Measurements from ENCODE around the gene ST8SIA2.
"Not testable (repeated sequence)": the region's sequence is repeated elsewhere in the genome, so short reads cannot be mapped to it uniquely, and the experiment has no call there.

ST8SIA2 gene

DNA sequence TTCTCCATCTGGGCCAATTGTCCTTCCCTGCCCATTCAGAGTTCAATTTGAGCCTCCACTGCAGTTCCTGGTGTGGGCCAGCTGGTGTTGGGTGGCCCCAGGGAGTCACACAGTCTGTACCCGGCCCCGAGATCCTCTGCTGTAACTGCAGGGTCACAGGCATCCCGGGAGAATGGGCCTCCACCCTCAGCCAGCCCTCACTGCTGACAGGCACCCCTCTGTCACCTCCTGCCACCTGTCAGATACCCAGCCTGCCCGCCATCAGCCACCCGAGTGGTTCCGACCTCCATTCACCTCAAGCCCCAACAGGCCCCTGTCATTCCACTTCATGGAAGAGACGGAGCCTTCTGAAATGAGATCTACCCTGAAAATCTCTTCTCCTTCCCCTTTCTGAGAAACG is 73.2 kb downstream of the ST8SIA2 start:
- TF ChIP-seq, protein P1, sequence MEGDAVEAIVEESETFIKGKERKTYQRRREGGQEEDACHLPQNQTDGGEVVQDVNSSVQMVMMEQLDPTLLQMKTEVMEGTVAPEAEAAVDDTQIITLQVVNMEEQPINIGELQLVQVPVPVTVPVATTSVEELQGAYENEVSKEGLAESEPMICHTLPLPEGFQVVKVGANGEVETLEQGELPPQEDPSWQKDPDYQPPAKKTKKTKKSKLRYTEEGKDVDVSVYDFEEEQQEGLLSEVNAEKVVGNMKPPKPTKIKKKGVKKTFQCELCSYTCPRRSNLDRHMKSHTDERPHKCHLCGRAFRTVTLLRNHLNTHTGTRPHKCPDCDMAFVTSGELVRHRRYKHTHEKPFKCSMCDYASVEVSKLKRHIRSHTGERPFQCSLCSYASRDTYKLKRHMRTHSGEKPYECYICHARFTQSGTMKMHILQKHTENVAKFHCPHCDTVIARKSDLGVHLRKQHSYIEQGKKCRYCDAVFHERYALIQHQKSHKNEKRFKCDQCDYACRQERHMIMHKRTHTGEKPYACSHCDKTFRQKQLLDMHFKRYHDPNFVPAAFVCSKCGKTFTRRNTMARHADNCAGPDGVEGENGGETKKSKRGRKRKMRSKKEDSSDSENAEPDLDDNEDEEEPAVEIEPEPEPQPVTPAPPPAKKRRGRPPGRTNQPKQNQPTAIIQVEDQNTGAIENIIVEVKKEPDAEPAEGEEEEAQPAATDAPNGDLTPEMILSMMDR (IDR thresholded peaks at IDR 0.05; ENCODE audit: low read depth, low read length), result no peak
- H3K4me3 ChIP-seq (replicated peaks in 1 of 2; ENCODE audit: low read depth in 2 of 2, low read length in 2 of 2), result no peak overlapping the region
- no peak for DNase-seq (ENCODE audit: low read depth in 2 of 2)

DNA sequence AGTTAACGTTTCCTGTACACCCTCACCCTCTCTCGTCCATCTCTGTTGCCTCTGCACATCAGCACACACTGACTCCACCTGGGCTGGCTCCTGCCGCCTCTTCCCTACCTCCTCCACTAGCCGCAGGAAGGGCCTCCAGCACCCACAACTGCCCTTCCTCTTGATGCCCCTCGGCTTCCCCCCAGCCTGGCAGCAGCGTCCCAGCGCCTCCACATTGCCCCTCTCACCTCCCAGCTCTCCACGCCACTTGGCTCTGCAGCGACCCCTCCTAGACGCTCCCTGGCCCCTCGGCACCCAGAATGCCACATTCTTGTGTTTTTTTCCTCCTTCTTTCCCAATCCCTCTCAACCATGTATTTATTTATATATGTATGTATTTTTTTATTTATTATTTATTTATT is 73.6 kb downstream of the ST8SIA2 start:
- DNase-seq (ENCODE audit: low read depth in 2 of 2), result no peak
- TF ChIP-seq, protein P1 (IDR thresholded peaks at IDR 0.05; ENCODE audit: low read depth, low read length), result no peak
- H3K4me3 ChIP-seq (replicated peaks in 1 of 2; ENCODE audit: low read depth in 2 of 2, low read length in 2 of 2), result no peak overlapping the region

GRCh38 chr15:92468991-92469390 is 75.3 kb downstream of the ST8SIA2 start:
- no peak for DNase-seq (ENCODE audit: low read depth in 2 of 2)
- H3K4me3 ChIP-seq (replicated peaks in 1 of 2; ENCODE audit: low read depth in 2 of 2, low read length in 2 of 2), result no peak overlapping the region
- TF ChIP-seq, protein P1 (IDR thresholded peaks at IDR 0.05; ENCODE audit: low read depth, low read length), result no peak

- no peak overlapping the region for H3K4me3 ChIP-seq (replicated peaks in 1 of 2; ENCODE audit: low read depth in 2 of 2, low read length in 2 of 2)
- DNase-seq (ENCODE audit: low read depth in 2 of 2), result no peak
- TF ChIP-seq, protein P1 (IDR thresholded peaks at IDR 0.05; ENCODE audit: low read depth, low read length), result no peak
Observed at GRCh38 chr15:92471288-92471687, 77.6 kb downstream of the ST8SIA2 start.

DNA sequence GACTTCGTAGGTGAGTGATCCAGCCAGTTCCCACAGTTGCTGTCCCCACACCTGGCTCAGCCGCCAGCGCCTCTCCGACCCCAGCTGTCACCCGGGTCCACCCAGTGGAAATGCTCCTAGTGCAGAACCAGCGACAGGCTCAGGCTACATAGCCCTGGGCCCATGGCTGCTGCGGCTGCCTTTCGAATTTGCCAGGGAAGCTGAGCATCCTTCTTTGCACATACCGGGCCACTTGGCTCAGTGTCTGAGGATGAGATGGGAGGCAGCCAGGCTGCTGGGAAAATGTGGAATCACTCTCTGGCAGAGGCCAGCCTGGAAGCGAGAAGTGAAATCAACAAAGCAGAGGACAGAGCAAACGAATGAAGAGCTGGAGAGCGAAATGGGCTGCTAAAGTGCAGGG is 80.1 kb downstream of the ST8SIA2 start:
- no peak for DNase-seq (ENCODE audit: low read depth in 2 of 2)
- H3K4me3 ChIP-seq (replicated peaks in 1 of 2; ENCODE audit: low read depth in 2 of 2, low read length in 2 of 2), result no peak overlapping the region
- TF ChIP-seq, protein P1 (IDR thresholded peaks at IDR 0.05; ENCODE audit: low read depth, low read length), result no peak

DNA sequence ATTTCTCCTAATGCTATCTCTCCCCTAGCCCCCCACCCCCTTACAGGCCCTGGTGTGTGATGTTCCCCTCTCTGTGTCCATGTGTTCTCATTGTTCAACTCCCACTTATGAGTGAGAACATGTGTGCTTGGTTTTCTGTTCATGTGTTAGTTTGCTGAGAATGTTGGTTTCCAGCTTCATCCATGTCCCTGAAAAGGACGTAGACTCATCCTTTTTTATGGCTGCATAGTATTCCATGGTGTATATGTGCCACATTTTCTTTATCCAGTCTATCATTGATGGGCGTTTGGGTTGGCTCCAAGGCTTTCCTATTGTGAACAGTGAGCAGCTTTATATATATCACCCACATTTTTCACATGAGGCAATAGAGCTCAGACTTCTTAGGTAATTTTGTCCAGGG is 86.0 kb downstream of the ST8SIA2 start:
- DNase-seq (ENCODE audit: low read depth in 2 of 2), result not testable (repeated sequence)

DNA sequence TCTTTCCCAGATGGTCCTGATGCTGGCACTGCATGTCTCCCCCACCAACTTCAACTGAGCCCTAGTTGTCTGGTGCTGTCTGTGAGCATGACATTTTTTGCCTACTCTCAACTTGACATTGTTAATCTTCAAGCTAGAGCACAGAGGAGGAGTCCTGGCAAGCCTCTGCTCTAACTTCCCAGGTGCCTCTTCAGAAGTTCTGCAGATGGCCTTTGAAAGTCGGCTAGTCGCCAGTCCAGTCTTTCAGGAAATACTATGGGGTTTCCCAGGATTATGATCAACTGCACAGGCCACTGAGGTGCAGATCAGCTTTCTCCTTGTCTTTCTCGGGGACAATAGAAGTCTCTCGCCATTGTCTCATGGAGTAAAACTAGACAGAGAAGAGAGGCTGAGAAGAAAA is 86.7 kb downstream of the ST8SIA2 start:
- no peak for DNase-seq (ENCODE audit: low read depth in 2 of 2)
- no peak overlapping the region for H3K4me3 ChIP-seq (replicated peaks in 1 of 2; ENCODE audit: low read depth in 2 of 2, low read length in 2 of 2)
- TF ChIP-seq, protein P1 (IDR thresholded peaks at IDR 0.05; ENCODE audit: low read depth, low read length), result no peak

More for the DNA sequence above, 86.0 kb downstream of the ST8SIA2 start:
- H3K4me3 ChIP-seq (replicated peaks in 1 of 2; ENCODE audit: low read depth in 2 of 2, low read length in 2 of 2), result not testable (repeated sequence)
